Neural crest cell (in vitro differentiated cells): ENCODE data around the gene SOX18. TPM values are rescaled to one million over a fixed set of nuclear protein-coding genes. Genes with fewer than 3 reads are reported as not detected.

ENCODE experiments used
- DNase-seq: peaks from one replicate; pipeline ENCODE4 v3.0.0; 2021; ENCODE audit warnings: low read depth, mixed read lengths, low spot score
- H3K27ac Mint-ChIP-seq: one replicate; pipeline ENCODE4 v1.8.0; 2021; ENCODE audit warnings: mild to moderate bottlenecking, mixed read lengths; ENCODE audit not compliant: unreplicated experiment
- H3K27me3 Mint-ChIP-seq: 2 replicates; pipeline ENCODE4 v1.8.0; 2021; ENCODE audit warnings: low read depth, mild to moderate bottlenecking, mixed read lengths
- H3K36me3 Mint-ChIP-seq: 2 replicates; pipeline ENCODE4 v1.8.0; 2021; ENCODE audit warnings: low read depth, mild to moderate bottlenecking, mixed read lengths
- H3K4me1 Mint-ChIP-seq: 2 replicates; pipeline ENCODE4 v1.8.0; 2021; ENCODE audit warnings: mixed read lengths
- H3K4me3 Mint-ChIP-seq: one replicate; pipeline ENCODE4 v1.8.0; 2021; ENCODE audit warnings: mild to moderate bottlenecking, mixed read lengths
- H3K9me3 Mint-ChIP-seq: 2 replicates; pipeline ENCODE4 v1.8.0; 2021; ENCODE audit warnings: mixed read lengths
- total RNA-seq: library from RNA; stranded (reverse); gene quantifications from 2 replicates; pipeline ENCODE4 v1.2.1, GENCODE V29; 2021
- TF ChIP-seq, protein P1 (sequence below): fragments of 200-600 bp; sonication (generic); conservative IDR thresholded peaks from 2 replicates; pipeline ENCODE4 v1.5.0; 2021; ENCODE audit warnings: antibody characterized with exemption, mild to moderate bottlenecking

Gene SOX18
- total RNA-seq, 1 donor from 2014 or later, result not detected

DNA sequence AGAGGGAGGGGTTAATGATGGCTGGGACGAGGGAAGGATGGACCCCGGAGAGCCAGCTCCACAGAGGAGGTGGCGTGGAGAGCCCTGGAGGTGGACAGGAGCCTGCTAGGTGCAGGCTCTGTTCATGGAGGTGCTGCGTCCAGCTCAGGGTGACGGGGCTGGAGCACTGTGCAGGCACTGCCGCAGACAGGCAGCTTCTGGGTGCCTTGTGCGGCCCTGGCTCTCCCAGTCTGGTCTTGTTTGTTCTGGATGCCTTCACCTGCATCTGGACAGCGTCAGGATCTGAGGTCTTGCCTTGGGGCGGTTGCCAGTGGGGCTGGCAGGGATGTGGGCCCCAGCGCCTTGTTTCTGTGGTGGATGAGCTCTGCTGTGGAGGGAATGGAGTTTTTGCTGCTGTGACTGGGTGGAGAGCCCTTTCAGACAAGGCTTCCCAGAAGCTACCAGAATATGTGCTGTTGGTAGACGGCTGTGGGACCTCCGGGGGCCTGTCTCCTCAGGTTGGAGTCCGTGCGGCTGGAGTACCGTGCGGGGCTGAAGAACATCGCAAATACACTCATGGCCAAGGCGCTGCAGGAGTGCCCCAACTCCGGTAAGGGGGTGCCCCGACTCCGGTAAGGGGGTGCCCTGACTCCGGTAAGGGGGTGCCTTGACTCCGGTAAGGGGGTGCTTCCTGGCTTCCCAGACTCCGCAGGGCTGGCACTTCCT, 21.3 kb downstream of the SOX18 start:
- no peak for DNase-seq
- TF ChIP-seq, protein P1, sequence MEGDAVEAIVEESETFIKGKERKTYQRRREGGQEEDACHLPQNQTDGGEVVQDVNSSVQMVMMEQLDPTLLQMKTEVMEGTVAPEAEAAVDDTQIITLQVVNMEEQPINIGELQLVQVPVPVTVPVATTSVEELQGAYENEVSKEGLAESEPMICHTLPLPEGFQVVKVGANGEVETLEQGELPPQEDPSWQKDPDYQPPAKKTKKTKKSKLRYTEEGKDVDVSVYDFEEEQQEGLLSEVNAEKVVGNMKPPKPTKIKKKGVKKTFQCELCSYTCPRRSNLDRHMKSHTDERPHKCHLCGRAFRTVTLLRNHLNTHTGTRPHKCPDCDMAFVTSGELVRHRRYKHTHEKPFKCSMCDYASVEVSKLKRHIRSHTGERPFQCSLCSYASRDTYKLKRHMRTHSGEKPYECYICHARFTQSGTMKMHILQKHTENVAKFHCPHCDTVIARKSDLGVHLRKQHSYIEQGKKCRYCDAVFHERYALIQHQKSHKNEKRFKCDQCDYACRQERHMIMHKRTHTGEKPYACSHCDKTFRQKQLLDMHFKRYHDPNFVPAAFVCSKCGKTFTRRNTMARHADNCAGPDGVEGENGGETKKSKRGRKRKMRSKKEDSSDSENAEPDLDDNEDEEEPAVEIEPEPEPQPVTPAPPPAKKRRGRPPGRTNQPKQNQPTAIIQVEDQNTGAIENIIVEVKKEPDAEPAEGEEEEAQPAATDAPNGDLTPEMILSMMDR, result no peak
- no peaks in the 10 kb centered on the region for H3K9me3 Mint-ChIP-seq
- H3K27me3 Mint-ChIP-seq, result no peaks in the 10 kb centered on the region
- H3K36me3 Mint-ChIP-seq, result peaks cover 7% of the 10 kb centered on the region
- no peak overlapping the region for H3K4me3 Mint-ChIP-seq
- peaks cover 4% of the 10 kb centered on the region for H3K4me1 Mint-ChIP-seq
- no peak overlapping the region for H3K27ac Mint-ChIP-seq

DNA sequence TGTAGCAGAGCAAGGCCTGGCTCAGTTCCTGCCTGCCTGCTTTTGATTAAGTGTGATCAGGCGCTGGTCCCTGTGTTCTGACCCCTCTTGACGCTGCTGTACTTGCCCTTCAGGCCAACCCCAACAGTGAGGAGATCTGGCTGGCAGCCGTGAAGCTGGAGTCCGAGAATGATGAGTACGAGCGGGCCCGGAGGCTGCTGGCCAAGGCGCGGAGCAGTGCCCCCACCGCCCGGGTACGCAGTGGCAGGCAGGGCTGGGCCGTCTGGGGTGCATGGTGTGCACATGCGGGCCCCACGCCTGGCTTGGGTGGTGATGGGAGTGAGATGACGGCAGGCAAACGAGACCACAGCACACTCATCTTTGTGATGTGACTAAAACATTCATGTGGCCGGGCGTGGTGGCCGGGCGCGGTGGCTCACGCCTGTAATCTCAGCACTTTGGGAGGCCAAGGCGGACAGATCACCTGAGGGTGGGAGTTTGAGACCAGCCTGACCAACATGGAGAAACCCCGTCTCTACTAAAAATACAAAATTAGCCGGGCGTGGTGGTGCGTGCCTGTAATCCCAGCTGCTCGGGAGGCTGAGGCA, 23.5 kb downstream of the SOX18 start:
- H3K36me3 Mint-ChIP-seq, result peaks cover 7% of the 10 kb centered on the region
- H3K4me3 Mint-ChIP-seq, result no peak overlapping the region
- peaks cover 4% of the 10 kb centered on the region for H3K4me1 Mint-ChIP-seq
- no peak overlapping the region for H3K27ac Mint-ChIP-seq
- no peaks in the 10 kb centered on the region for H3K27me3 Mint-ChIP-seq
- no peak for DNase-seq
- no peaks in the 10 kb centered on the region for H3K9me3 Mint-ChIP-seq
- TF ChIP-seq, protein P1, result no peak

DNA sequence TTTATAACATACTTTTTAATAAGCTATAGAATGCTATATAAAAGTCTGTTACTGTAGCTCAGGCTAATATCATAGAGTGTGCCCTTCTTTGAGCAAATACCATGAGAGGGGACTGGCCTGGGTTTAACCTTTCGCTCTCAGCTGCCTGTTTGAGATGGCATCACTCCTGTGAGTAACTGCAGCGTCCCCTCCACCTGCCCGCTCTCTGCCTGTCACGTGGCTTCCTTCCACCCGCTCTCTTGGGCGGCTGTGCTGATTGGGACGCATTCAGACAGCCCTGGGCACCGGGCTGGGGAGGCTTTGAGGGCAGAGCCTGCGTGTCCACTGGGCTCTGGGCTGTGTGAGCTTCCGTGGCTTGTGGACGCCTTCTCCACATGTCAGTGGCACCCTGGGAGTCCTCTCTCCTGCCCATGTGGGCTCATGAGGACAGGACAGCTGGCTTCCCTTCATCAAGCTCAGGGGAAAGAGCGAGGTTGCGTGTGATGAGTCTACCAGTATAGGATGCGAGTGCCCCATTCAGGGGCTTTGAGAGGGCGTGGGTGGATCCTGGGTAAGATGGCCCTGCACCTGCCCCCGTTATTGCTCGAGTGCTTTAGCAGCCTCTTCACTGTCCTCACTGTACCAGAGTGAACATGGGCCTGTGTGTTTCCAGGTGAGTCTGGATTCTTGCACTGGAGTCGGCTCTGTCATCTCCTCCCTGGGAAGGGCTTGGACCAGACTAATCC, 24.2 kb downstream of the SOX18 start:
- H3K36me3 Mint-ChIP-seq, result peaks cover 7% of the 10 kb centered on the region
- DNase-seq, result no peak
- H3K27ac Mint-ChIP-seq, result no peak overlapping the region
- TF ChIP-seq, protein P1, result no peak
- H3K9me3 Mint-ChIP-seq, result no peaks in the 10 kb centered on the region
- peaks cover 4% of the 10 kb centered on the region for H3K4me1 Mint-ChIP-seq
- no peak overlapping the region for H3K4me3 Mint-ChIP-seq
- H3K27me3 Mint-ChIP-seq, result no peaks in the 10 kb centered on the region

DNA sequence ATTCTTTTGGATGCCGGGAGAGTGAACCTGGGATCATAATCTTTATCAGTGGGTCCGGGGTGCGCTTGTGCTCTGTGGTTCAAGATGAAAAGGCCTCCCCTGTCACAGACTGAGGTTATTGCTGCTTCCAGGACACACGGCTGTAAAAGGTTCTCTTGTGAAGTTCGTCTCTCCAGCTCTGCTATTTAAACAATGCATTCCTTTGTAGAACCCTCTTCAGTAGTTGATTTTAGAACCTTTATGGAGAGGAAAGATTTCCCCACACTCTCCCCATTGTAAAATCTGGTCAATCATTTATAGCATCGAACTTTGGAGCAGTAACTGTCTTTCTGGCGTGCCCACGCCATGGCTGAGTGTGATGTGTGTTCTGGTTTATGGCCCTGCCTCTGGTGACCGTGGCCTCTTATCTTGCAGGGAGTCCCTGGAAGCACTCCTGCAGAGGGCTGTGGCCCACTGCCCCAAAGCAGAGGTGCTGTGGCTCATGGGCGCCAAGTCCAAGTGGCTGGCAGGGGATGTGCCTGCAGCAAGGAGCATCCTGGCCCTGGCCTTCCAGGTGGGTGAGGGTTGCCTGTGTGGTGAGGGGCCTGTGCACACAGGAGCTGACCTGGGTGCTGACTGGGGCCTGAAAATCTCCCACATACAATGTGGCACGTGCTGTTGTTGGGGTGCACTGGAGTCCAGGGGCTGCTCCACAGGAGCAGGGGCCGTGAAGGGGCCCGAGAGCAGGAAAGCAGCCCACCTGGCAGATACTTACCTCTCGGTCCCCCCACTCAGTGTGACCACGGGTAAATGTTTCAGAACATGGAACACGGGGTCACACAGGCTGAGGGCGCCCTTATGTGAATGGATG, 25.1 kb downstream of the SOX18 start:
- H3K27me3 Mint-ChIP-seq, result no peaks in the 10 kb centered on the region
- H3K9me3 Mint-ChIP-seq, result no peaks in the 10 kb centered on the region
- H3K4me1 Mint-ChIP-seq, result peaks cover 4% of the 10 kb centered on the region
- peaks cover 7% of the 10 kb centered on the region for H3K36me3 Mint-ChIP-seq
- H3K4me3 Mint-ChIP-seq, result no peak overlapping the region
- TF ChIP-seq, protein P1, result no peak
- H3K27ac Mint-ChIP-seq, result no peak overlapping the region
- no peak for DNase-seq
